Subcutaneous adipose tissue (tissue), 4 donors: ENCODE measurements around the gene NAGLU. TPM values are rescaled to one million over a fixed set of nuclear protein-coding genes. Genes with fewer than 3 reads are reported as not detected.

Experiments used
- CTCF ChIP-seq: fragments of 450-650 bp; IDR thresholded peaks from one replicate; pipeline ENCODE4 v1.5.1; 2016; ENCODE audit warnings: low read depth, mild to moderate bottlenecking, control low read depth, antibody characterized with exemption, moderate library complexity
- small RNA-seq: library from RNA; depleted of rRNA; stranded (forward); fragments of <200 nt; gene quantifications from one replicate; pipeline ENCODE3, GENCODE V24; 2016
- total RNA-seq, 4 donors: library from RNA; depleted of rRNA; stranded (reverse); fragments of >200 nt; gene quantifications; one replicate each; pipeline ENCODE4 v1.1.0, GENCODE V29; 2016

Gene NAGLU
- total RNA-seq, 4 donors from 2014 or later = 43.5 to 123 (median 62.4) TPM

- no peak for TF ChIP-seq CTCF
Observed at GRCh38 chr17:42579794-42580551, 43.9 kb downstream of the NAGLU start.

GRCh38 chr17:42581744-42582270 lies 45.8 kb downstream of the NAGLU start:
- TF ChIP-seq CTCF = no peak

- no peak for TF ChIP-seq CTCF
Observed at GRCh38 chr17:42584880-42585279, 48.8 kb downstream of the NAGLU start.

GRCh38 chr17:42585353-42585752 lies 49.3 kb downstream of the NAGLU start:
- TF ChIP-seq CTCF = no peak

GRCh38 chr17:42586514-42587230 lies 50.6 kb downstream of the NAGLU start:
- no peak for TF ChIP-seq CTCF

GRCh38 chr17:42590886-42591285 lies 54.8 kb downstream of the NAGLU start:
- TF ChIP-seq CTCF = no peak

GRCh38 chr17:42591411-42591810 lies 55.4 kb downstream of the NAGLU start:
- TF ChIP-seq CTCF = no peak

Small RNAs within 50 kb of the gene (small RNA-seq; reads per million reads assigned to genes)
- not detected for gene MIR548AT

Other genes with a start within 250 kb of the NAGLU start
- 100 to 1,000 TPM; 158 to 721 (median 285) TPM for gene STAT5A, start 247.7 kb upstream of the NAGLU start, total RNA-seq
- gene STAT3, start 147.8 kb upstream of the NAGLU start, total RNA-seq = 100 to 1,000 TPM; 134 to 255 (median 180) TPM
- 100 to 1,000 TPM; 307 to 781 (median 518) TPM for gene CAVIN1, start 113.0 kb upstream of the NAGLU start, total RNA-seq
- 100 to 1,000 TPM in 1 of 4 donors, 10 to 100 TPM in 3; 53.0 to 113 (median 56.1) TPM for gene ATP6V0A1, start 77.4 kb upstream of the NAGLU start, total RNA-seq
- gene HSD17B1, start 16.7 kb downstream of the NAGLU start, total RNA-seq = 1 to 10 TPM in 2 of 4 donors, under 1 TPM in 2; 0.49 to 4.1 (median 1.2) TPM
- gene COASY, start 25.9 kb downstream of the NAGLU start, total RNA-seq = 10 to 100 TPM; 20.4 to 40.1 (median 22.7) TPM
- gene MLX, start 30.9 kb downstream of the NAGLU start, total RNA-seq = 10 to 100 TPM; 59.3 to 78.0 (median 68.8) TPM
- 1 to 10 TPM; 1.1 to 4.0 (median 3.6) TPM for gene PSMC3IP, start 41.5 kb downstream of the NAGLU start, total RNA-seq
- 10 to 100 TPM; 36.4 to 62.0 (median 57.4) TPM for gene RETREG3, start 73.1 kb downstream of the NAGLU start, total RNA-seq
- gene TUBG1, start 73.4 kb downstream of the NAGLU start, total RNA-seq = 10 to 100 TPM; 16.3 to 35.8 (median 23.5) TPM
- 10 to 100 TPM; 12.1 to 29.6 (median 21.2) TPM for gene TUBG2, start 123.0 kb downstream of the NAGLU start, total RNA-seq
- 10 to 100 TPM in 1 of 4 donors, 1 to 10 TPM in 3; 5.4 to 64.8 (median 7.4) TPM for gene PLEKHH3, start 140.8 kb downstream of the NAGLU start, total RNA-seq
- 1 to 10 TPM in 1 of 4 donors, under 1 TPM in 3; 0.44 to 8.7 (median 0.83) TPM for gene CCR10, start 145.6 kb downstream of the NAGLU start, total RNA-seq
- gene CNTNAP1, start 146.3 kb downstream of the NAGLU start, total RNA-seq = 1 to 10 TPM; 1.8 to 3.8 (median 2.5) TPM
- gene EZH1, start 208.8 kb downstream of the NAGLU start, total RNA-seq = 100 to 1,000 TPM in 1 of 4 donors, 10 to 100 TPM in 3; 53.7 to 126 (median 91.8) TPM
- 100 to 1,000 TPM in 3 of 4 donors, 10 to 100 TPM in 1; 66.9 to 160 (median 128) TPM for gene RAMP2, start 225.0 kb downstream of the NAGLU start, total RNA-seq
- 10 to 100 TPM; 40.1 to 53.4 (median 47.4) TPM for gene VPS25, start 237.2 kb downstream of the NAGLU start, total RNA-seq
- under 1 TPM in 3 of 4 donors, not detected in 1; 0.16 to 0.85 (median 0.19) TPM for gene WNK4, start 244.4 kb downstream of the NAGLU start, total RNA-seq